ENCODE data around the gene HERC3. TPM values are rescaled to one million over a fixed set of nuclear protein-coding genes. Genes with fewer than 3 reads are reported as not detected.
A peak's percentile ranks its signal among the peaks of the same experiment; 100 is the strongest.

The HERC3 gene
- total RNA-seq, 1 experiment from 2014 or later = 5.5 TPM

DNA sequence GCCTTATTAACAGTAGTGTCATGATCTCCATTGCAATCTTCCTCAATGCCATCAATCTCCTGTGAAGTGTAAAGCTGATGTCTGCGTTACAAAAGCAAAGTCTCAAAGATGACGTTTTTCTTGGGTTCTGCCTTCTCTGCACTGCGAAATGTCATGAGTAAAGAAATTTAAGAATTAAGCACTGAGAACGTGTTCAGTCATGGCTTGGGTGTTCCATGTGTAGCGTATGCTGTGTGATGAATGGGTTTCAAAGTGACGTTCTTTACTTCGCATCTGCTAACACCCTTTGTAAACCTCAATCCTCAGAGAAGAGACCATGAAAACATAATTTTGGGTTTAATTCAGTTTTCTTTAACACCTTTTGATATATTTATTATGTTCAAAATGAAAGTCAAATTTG is 104.3 kb downstream of the HERC3 start (continued):
- TF ChIP-seq PREB (CRISPR knock-in tag; IDR thresholded peaks at IDR 0.05; ENCODE audit: borderline replicate concordance) (no peak), CBFB (CRISPR knock-in tag; IDR thresholded peaks at IDR 0.05; ENCODE audit: low read depth) (no peak), KAT7 (CRISPR knock-in tag; IDR thresholded peaks at IDR 0.05; ENCODE audit: borderline replicate concordance) (no peak), JUN (CRISPR knock-in tag; IDR thresholded peaks at IDR 0.05) (no peak), NFYB (CRISPR knock-in tag; conservative IDR thresholded peaks at IDR 0.05; ENCODE audit: low read depth) (no peak)

DNA sequence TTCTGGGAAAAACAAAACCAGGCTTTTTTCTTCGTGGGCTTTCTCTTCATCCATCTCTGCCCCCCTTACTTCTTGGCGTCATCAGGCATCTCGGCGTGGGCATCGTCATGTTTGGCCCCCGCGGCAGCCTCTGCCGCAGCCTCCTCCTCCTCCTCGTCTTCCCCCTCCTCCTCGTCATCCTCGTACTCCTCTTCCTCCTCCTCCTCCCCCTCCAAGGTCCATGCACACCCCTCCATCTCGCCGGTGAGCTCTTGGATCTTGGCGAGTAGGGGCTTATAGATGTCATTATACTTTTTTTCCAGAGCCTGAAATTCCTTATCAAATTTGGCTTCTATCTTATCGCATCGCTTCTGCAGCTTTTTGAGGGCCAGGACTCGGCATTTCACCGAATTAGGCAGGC is 104.9 kb downstream of the HERC3 start:
- H3K27me3 Mint-ChIP-seq (ENCODE audit: low read depth) = peaks cover 30% of the 10 kb centered on the region
- ChIA-PET CTCF (no interaction called here), POLR2A (no interaction called here)
- peak overlapping the region; percentile 75 for H3K4me3 Mint-ChIP-seq
- H3K4me1 Mint-ChIP-seq = no peaks in the 10 kb centered on the region
- H3K36me3 Mint-ChIP-seq = no peaks in the 10 kb centered on the region
- TF ChIP-seq ZNF263 (CRISPR knock-in tag; IDR thresholded peaks at IDR 0.05; ENCODE audit: low read depth) = peak; percentile 82; the same call in 1 of the 2 replicates
- no peak for TF ChIP-seq KAT7 (CRISPR knock-in tag; IDR thresholded peaks at IDR 0.05; ENCODE audit: borderline replicate concordance)
- H3K9me3 Mint-ChIP-seq = no peaks in the 10 kb centered on the region
- DNase-seq (ENCODE audit: low spot score) (no peak), ATAC-seq (no peak)
- H3K27ac Mint-ChIP-seq = no peak overlapping the region

DNA sequence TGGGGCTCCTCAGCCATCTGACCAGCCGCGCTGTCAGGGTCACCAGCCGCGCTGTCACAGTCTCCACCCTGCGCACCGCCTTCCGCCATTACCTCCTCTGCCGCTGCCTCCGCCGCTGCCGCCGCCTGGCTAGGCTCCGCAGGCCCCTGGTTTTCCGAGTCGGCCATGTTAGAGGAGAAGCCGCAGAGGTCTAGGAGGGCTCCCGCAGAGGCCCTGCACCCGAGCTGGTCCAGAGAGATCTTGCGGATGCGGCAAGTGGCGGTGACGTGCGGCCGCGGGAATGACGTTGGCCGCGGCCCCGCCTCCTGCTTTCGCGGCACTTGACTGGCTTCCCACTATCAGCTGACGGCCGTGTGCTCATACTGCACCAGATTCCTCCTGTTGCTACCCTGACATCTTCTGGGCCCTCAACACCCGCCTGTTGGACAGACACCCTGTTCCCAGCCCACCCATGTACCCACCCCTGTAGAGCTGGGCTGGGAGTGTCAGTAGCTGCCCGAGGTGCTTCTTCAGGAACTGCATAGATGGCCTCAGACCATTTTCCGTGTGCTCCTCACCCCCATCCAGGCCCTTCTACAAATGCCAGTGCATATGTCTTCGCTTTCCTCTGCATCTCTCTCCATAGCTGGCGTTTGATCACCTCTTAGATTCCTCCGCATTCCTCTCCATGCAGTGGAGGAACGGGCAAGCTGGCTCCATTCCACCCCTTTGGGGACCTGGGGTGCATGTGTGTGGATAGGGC is 105.5 kb downstream of the HERC3 start, which contains the start of gene NAP1L5:
Gene NAP1L5 (minus strand): TSS at position 242 of the 742 bp plus-strand sequence. CDS start 75 bp downstream, at position 167.
- DNase-seq (ENCODE audit: low spot score) = peak; percentile 54
- peak within 1 kb of the TSS; percentile 75 for H3K4me3 Mint-ChIP-seq
- CTCF ChIA-PET = interaction anchor here (0.7 to 1.2 kb wide), 2 partner anchors 25 to 58 kb away, joined by 3 to 5 read pairs; no protein-coding TSS in a partner anchor
- H3K27me3 Mint-ChIP-seq (ENCODE audit: low read depth) = peaks cover 30% of the 10 kb centered on the region
- POLR2A ChIA-PET = no interaction called here
- no peak for TF ChIP-seq ZNF121 (CRISPR knock-in tag; IDR thresholded peaks at IDR 0.05)
- peak; percentile 61 for TF ChIP-seq SP1 (CRISPR knock-in tag; conservative IDR thresholded peaks at IDR 0.05)
- TF ChIP-seq, protein P1, sequence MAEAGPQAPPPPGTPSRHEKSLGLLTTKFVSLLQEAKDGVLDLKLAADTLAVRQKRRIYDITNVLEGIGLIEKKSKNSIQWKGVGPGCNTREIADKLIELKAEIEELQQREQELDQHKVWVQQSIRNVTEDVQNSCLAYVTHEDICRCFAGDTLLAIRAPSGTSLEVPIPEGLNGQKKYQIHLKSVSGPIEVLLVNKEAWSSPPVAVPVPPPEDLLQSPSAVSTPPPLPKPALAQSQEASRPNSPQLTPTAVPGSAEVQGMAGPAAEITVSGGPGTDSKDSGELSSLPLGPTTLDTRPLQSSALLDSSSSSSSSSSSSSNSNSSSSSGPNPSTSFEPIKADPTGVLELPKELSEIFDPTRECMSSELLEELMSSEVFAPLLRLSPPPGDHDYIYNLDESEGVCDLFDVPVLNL (CRISPR knock-in tag; IDR thresholded peaks at IDR 0.05; ENCODE audit: borderline replicate concordance, low read depth) = no peak
- TF ChIP-seq, protein P2, sequence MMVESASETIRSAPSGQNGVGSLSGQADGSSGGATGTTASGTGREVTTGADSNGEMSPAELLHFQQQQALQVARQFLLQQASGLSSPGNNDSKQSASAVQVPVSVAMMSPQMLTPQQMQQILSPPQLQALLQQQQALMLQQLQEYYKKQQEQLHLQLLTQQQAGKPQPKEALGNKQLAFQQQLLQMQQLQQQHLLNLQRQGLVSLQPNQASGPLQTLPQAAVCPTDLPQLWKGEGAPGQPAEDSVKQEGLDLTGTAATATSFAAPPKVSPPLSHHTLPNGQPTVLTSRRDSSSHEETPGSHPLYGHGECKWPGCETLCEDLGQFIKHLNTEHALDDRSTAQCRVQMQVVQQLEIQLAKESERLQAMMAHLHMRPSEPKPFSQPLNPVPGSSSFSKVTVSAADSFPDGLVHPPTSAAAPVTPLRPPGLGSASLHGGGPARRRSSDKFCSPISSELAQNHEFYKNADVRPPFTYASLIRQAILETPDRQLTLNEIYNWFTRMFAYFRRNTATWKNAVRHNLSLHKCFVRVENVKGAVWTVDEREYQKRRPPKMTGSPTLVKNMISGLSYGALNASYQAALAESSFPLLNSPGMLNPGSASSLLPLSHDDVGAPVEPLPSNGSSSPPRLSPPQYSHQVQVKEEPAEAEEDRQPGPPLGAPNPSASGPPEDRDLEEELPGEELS (CRISPR knock-in tag; IDR thresholded peaks at IDR 0.05) = 0 out of 2 replicates have a peak, but pooled peaks have one; percentile 1
- TF ChIP-seq, protein P3, sequence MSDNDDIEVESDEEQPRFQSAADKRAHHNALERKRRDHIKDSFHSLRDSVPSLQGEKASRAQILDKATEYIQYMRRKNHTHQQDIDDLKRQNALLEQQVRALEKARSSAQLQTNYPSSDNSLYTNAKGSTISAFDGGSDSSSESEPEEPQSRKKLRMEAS (CRISPR knock-in tag; IDR thresholded peaks at IDR 0.05) = peak; percentile 64; the same call in 1 of the 2 replicates
- no peak for TF ChIP-seq GRHL2 (CRISPR knock-in tag; IDR thresholded peaks at IDR 0.05; ENCODE audit: insufficient replicate concordance, severe bottlenecking)
- TF ChIP-seq, protein P4, sequence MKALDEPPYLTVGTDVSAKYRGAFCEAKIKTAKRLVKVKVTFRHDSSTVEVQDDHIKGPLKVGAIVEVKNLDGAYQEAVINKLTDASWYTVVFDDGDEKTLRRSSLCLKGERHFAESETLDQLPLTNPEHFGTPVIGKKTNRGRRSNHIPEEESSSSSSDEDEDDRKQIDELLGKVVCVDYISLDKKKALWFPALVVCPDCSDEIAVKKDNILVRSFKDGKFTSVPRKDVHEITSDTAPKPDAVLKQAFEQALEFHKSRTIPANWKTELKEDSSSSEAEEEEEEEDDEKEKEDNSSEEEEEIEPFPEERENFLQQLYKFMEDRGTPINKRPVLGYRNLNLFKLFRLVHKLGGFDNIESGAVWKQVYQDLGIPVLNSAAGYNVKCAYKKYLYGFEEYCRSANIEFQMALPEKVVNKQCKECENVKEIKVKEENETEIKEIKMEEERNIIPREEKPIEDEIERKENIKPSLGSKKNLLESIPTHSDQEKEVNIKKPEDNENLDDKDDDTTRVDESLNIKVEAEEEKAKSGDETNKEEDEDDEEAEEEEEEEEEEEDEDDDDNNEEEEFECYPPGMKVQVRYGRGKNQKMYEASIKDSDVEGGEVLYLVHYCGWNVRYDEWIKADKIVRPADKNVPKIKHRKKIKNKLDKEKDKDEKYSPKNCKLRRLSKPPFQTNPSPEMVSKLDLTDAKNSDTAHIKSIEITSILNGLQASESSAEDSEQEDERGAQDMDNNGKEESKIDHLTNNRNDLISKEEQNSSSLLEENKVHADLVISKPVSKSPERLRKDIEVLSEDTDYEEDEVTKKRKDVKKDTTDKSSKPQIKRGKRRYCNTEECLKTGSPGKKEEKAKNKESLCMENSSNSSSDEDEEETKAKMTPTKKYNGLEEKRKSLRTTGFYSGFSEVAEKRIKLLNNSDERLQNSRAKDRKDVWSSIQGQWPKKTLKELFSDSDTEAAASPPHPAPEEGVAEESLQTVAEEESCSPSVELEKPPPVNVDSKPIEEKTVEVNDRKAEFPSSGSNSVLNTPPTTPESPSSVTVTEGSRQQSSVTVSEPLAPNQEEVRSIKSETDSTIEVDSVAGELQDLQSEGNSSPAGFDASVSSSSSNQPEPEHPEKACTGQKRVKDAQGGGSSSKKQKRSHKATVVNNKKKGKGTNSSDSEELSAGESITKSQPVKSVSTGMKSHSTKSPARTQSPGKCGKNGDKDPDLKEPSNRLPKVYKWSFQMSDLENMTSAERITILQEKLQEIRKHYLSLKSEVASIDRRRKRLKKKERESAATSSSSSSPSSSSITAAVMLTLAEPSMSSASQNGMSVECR (CRISPR knock-in tag; IDR thresholded peaks at IDR 0.05; ENCODE audit: borderline replicate concordance) = no peak
- peak; percentile 78 for TF ChIP-seq ZBTB21 (CRISPR knock-in tag; IDR thresholded peaks at IDR 0.05; ENCODE audit: borderline replicate concordance)
- peak; percentile 96 for TF ChIP-seq USF1 (CRISPR knock-in tag; IDR thresholded peaks at IDR 0.05)
- TF ChIP-seq, protein P5, sequence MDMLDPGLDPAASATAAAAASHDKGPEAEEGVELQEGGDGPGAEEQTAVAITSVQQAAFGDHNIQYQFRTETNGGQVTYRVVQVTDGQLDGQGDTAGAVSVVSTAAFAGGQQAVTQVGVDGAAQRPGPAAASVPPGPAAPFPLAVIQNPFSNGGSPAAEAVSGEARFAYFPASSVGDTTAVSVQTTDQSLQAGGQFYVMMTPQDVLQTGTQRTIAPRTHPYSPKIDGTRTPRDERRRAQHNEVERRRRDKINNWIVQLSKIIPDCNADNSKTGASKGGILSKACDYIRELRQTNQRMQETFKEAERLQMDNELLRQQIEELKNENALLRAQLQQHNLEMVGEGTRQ (CRISPR knock-in tag; IDR thresholded peaks at IDR 0.05) = peak; percentile 96
- no peak for TF ChIP-seq NFE2L1 (CRISPR knock-in tag; IDR thresholded peaks at IDR 0.05)
- peak; percentile 43; the same call in 1 of the 2 replicates for TF ChIP-seq CREM (CRISPR knock-in tag; IDR thresholded peaks at IDR 0.05)
- TF ChIP-seq SMAD3 (CRISPR knock-in tag; IDR thresholded peaks at IDR 0.05; ENCODE audit: borderline replicate concordance) = 0 out of 2 replicates have a peak, but pooled peaks have one; percentile 20
- no peak within 1 kb of the TSS for H3K27ac Mint-ChIP-seq
- no peaks in the 10 kb centered on the region for H3K36me3 Mint-ChIP-seq
- peak; percentile 85 for ATAC-seq
- no peaks in the 10 kb centered on the region for H3K4me1 Mint-ChIP-seq
- no peaks in the 10 kb centered on the region for H3K9me3 Mint-ChIP-seq

Measured in WTC11 (cell line).